HEK293 (cell line): ENCODE measurements around the gene DNAL4.

ENCODE experiments used
- GLIS2 ChIP-seq: fragments of 450-650 bp; formaldehyde crosslinking; IDR thresholded peaks from 2 replicates; pipeline ENCODE4 v1.5.1; 2016; ENCODE audit warnings: missing biosample characterization, missing genetic modification characterization
- KLF7 ChIP-seq: fragments of 450-650 bp; formaldehyde crosslinking; IDR thresholded peaks from 2 replicates; pipeline ENCODE4 v1.5.1; 2016; ENCODE audit warnings: missing biosample characterization, missing genetic modification characterization, borderline replicate concordance
- ZBTB21 ChIP-seq: fragments of 450-650 bp; formaldehyde crosslinking; IDR thresholded peaks from 2 replicates; pipeline ENCODE4 v1.5.1; 2017; ENCODE audit warnings: missing biosample characterization, missing genetic modification characterization
- ZNF19 ChIP-seq: fragments of 450-650 bp; formaldehyde crosslinking; IDR thresholded peaks from 2 replicates; pipeline ENCODE4; 2016; ENCODE audit warnings: missing biosample characterization, missing genetic modification characterization, low read depth
- ZNF274 ChIP-seq, 2 experiments: fragments of 200-500 bp in 1 of 2; fragments of 450-650 bp in 1 of 2; sonication (Bioruptor generic) in 1 of 2; formaldehyde crosslinking in 1 of 2; IDR thresholded peaks; 2 replicates each; pipeline versions ENCODE4 v1.5.1 to v1.6.1; 2014 to 2016; ENCODE audit warnings: borderline replicate concordance in 1 of 2, inconsistent platforms in 1 of 2, low read length in 1 of 2, missing biosample characterization in 1 of 2, missing genetic modification characterization in 1 of 2
- ZNF302 ChIP-seq: fragments of 450-650 bp; formaldehyde crosslinking; IDR thresholded peaks from 2 replicates; pipeline ENCODE4 v1.5.1; 2016; ENCODE audit warnings: missing biosample characterization, missing genetic modification characterization, low read depth
- ZNF423 ChIP-seq: fragments of 450-650 bp; formaldehyde crosslinking; IDR thresholded peaks from 2 replicates; pipeline ENCODE4 v1.5.1; 2016; ENCODE audit warnings: missing biosample characterization, missing genetic modification characterization
- TF ChIP-seq, protein P1 (sequence below): fragments of 450-650 bp; formaldehyde crosslinking; IDR thresholded peaks from 2 replicates; pipeline ENCODE4 v1.5.1; 2016; ENCODE audit warnings: missing biosample characterization, missing genetic modification characterization
- TF ChIP-seq, protein P2 (sequence below): fragments of 450-650 bp; formaldehyde crosslinking; IDR thresholded peaks from 2 replicates; pipeline ENCODE4 v1.5.1; 2016; ENCODE audit warnings: missing biosample characterization, missing genetic modification characterization, low read depth
- TF ChIP-seq, protein P3 (sequence below): fragments of 450-650 bp; formaldehyde crosslinking; optimal IDR thresholded peaks from 2 replicates; pipeline ENCODE3; 2016; ENCODE audit warnings: missing biosample characterization, mild to moderate bottlenecking, missing genetic modification characterization
- TF ChIP-seq, protein P4 (sequence below): IDR thresholded peaks from 2 replicates; pipeline ENCODE4 v1.6.1; 2011; ENCODE audit warnings: mild to moderate bottlenecking, low read depth, low read length, borderline replicate concordance
- TF ChIP-seq, protein P5 (sequence below): fragments of 450-650 bp; formaldehyde crosslinking; IDR thresholded peaks from 2 replicates; pipeline ENCODE4 v1.5.1; 2016; ENCODE audit warnings: missing biosample characterization, missing genetic modification characterization
- TF ChIP-seq, protein P6 (sequence below): fragments of 450-650 bp; IDR thresholded peaks from 2 replicates; pipeline ENCODE4 v1.5.1; 2018; ENCODE audit warnings: missing biosample characterization, missing genetic modification characterization

DNA sequence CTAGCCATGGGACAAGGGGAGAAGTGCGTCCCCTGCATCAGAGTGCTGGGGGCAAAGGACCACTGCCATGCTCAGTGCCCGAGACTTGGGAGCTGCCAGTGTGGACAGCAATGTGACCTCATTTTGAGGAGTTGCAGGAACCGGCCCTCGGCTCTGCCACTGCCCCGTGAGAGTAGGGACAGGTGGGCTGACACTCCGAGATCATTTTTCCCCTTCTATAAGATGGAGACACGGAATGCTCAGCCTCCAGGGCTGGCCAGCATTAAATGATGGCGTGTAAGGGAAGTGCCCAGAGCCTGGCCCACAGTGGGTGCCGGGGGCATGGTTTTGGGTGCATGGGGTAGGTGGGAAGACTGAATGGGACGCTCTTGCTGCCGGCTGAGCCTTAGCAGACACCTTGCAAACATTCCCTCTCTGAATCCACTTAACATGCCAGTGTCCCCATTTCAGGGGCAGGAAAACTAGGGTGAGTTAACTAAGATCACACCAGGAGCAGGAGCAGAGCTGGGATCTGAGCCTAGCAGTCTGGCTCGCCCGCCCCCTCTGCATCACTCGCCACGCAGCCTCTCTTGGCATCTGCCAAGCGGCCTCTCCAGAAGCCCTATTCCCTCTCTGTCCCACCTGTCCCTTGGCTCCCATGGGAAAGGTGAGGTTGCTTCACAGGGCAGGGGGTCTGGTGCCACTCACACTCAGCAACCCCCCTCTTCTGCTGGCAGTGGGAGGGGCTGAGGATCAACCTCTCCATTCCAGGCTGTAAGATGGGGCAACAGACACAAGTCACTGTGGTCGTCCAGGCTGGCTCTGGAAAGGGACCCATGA is 36.3 kb upstream of the DNAL4 start:
- TF ChIP-seq, protein P1, sequence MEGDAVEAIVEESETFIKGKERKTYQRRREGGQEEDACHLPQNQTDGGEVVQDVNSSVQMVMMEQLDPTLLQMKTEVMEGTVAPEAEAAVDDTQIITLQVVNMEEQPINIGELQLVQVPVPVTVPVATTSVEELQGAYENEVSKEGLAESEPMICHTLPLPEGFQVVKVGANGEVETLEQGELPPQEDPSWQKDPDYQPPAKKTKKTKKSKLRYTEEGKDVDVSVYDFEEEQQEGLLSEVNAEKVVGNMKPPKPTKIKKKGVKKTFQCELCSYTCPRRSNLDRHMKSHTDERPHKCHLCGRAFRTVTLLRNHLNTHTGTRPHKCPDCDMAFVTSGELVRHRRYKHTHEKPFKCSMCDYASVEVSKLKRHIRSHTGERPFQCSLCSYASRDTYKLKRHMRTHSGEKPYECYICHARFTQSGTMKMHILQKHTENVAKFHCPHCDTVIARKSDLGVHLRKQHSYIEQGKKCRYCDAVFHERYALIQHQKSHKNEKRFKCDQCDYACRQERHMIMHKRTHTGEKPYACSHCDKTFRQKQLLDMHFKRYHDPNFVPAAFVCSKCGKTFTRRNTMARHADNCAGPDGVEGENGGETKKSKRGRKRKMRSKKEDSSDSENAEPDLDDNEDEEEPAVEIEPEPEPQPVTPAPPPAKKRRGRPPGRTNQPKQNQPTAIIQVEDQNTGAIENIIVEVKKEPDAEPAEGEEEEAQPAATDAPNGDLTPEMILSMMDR (tag by site-specific recombination), result no peak
- no peak for TF ChIP-seq ZNF274 (IDR thresholded peaks at IDR 0.05; ENCODE audit: low read length)
- no peak for TF ChIP-seq ZNF274 (tag by site-specific recombination; IDR thresholded peaks at IDR 0.05; ENCODE audit: borderline replicate concordance)
- no peak for TF ChIP-seq GLIS2 (tag by site-specific recombination)
- TF ChIP-seq ZBTB21 (tag by site-specific recombination), result no peak
- TF ChIP-seq ZNF302 (tag by site-specific recombination), result no peak
- no peak for TF ChIP-seq ZNF423 (tag by site-specific recombination)
- TF ChIP-seq, protein P2, sequence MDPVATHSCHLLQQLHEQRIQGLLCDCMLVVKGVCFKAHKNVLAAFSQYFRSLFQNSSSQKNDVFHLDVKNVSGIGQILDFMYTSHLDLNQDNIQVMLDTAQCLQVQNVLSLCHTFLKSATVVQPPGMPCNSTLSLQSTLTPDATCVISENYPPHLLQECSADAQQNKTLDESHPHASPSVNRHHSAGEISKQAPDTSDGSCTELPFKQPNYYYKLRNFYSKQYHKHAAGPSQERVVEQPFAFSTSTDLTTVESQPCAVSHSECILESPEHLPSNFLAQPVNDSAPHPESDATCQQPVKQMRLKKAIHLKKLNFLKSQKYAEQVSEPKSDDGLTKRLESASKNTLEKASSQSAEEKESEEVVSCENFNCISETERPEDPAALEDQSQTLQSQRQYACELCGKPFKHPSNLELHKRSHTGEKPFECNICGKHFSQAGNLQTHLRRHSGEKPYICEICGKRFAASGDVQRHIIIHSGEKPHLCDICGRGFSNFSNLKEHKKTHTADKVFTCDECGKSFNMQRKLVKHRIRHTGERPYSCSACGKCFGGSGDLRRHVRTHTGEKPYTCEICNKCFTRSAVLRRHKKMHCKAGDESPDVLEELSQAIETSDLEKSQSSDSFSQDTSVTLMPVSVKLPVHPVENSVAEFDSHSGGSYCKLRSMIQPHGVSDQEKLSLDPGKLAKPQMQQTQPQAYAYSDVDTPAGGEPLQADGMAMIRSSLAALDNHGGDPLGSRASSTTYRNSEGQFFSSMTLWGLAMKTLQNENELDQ, result no peak
- TF ChIP-seq KLF7 (tag by site-specific recombination), result no peak
- TF ChIP-seq, protein P3, sequence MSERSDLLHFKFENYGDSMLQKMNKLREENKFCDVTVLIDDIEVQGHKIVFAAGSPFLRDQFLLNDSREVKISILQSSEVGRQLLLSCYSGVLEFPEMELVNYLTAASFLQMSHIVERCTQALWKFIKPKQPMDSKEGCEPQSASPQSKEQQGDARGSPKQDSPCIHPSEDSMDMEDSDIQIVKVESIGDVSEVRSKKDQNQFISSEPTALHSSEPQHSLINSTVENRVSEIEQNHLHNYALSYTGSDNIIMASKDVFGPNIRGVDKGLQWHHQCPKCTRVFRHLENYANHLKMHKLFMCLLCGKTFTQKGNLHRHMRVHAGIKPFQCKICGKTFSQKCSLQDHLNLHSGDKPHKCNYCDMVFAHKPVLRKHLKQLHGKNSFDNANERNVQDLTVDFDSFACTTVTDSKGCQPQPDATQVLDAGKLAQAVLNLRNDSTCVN (tag by site-specific recombination), result no peak
- no peak for TF ChIP-seq ZNF19 (tag by site-specific recombination)
- TF ChIP-seq, protein P4, sequence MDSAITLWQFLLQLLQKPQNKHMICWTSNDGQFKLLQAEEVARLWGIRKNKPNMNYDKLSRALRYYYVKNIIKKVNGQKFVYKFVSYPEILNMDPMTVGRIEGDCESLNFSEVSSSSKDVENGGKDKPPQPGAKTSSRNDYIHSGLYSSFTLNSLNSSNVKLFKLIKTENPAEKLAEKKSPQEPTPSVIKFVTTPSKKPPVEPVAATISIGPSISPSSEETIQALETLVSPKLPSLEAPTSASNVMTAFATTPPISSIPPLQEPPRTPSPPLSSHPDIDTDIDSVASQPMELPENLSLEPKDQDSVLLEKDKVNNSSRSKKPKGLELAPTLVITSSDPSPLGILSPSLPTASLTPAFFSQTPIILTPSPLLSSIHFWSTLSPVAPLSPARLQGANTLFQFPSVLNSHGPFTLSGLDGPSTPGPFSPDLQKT, result no peak
- TF ChIP-seq, protein P5, sequence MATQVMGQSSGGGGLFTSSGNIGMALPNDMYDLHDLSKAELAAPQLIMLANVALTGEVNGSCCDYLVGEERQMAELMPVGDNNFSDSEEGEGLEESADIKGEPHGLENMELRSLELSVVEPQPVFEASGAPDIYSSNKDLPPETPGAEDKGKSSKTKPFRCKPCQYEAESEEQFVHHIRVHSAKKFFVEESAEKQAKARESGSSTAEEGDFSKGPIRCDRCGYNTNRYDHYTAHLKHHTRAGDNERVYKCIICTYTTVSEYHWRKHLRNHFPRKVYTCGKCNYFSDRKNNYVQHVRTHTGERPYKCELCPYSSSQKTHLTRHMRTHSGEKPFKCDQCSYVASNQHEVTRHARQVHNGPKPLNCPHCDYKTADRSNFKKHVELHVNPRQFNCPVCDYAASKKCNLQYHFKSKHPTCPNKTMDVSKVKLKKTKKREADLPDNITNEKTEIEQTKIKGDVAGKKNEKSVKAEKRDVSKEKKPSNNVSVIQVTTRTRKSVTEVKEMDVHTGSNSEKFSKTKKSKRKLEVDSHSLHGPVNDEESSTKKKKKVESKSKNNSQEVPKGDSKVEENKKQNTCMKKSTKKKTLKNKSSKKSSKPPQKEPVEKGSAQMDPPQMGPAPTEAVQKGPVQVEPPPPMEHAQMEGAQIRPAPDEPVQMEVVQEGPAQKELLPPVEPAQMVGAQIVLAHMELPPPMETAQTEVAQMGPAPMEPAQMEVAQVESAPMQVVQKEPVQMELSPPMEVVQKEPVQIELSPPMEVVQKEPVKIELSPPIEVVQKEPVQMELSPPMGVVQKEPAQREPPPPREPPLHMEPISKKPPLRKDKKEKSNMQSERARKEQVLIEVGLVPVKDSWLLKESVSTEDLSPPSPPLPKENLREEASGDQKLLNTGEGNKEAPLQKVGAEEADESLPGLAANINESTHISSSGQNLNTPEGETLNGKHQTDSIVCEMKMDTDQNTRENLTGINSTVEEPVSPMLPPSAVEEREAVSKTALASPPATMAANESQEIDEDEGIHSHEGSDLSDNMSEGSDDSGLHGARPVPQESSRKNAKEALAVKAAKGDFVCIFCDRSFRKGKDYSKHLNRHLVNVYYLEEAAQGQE (tag by site-specific recombination), result no peak
- TF ChIP-seq, protein P6, sequence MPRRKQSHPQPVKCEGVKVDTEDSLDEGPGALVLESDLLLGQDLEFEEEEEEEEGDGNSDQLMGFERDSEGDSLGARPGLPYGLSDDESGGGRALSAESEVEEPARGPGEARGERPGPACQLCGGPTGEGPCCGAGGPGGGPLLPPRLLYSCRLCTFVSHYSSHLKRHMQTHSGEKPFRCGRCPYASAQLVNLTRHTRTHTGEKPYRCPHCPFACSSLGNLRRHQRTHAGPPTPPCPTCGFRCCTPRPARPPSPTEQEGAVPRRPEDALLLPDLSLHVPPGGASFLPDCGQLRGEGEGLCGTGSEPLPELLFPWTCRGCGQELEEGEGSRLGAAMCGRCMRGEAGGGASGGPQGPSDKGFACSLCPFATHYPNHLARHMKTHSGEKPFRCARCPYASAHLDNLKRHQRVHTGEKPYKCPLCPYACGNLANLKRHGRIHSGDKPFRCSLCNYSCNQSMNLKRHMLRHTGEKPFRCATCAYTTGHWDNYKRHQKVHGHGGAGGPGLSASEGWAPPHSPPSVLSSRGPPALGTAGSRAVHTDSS (tag by site-specific recombination), result no peak
